Activated B cell treated with CpG ODN at 0.5 μM for 24 hours (primary cell): ENCODE measurements around the gene INTS15. TPM values are rescaled to one million over a fixed set of nuclear protein-coding genes. Genes with fewer than 3 reads are reported as not detected.
A peak's percentile ranks its signal among the peaks of the same experiment; 100 is the strongest.

Experiments
- ATAC-seq: fragments of 200-7000 bp; cut with Tn5 transposase; one replicate; pipeline ENCODE4 v1.10.0; 2021; ENCODE audit warnings: low read depth, mild to moderate bottlenecking, moderate library complexity
- CTCF ChIA-PET: fragments of 350-600 bp; sonication (Branson Sonifier 250); formaldehyde crosslinking; loops from one replicate; lab custom pipeline; 2021; ENCODE audit warnings: antibody characterized with exemption; lab: Charles Lee
- POLR2A ChIA-PET: fragments of 350-600 bp; sonication (Branson Sonifier 250); formaldehyde crosslinking; loops from one replicate; lab custom pipeline; 2021; ENCODE audit warnings: antibody characterized with exemption; lab: Charles Lee
- DNase-seq: peaks from one replicate; pipeline ENCODE4 v3.0.0; 2022
- H3K27ac Mint-ChIP-seq: one replicate; pipeline ENCODE4 v1.8.0; 2020; ENCODE audit warnings: mixed read lengths
- H3K27me3 Mint-ChIP-seq: one replicate; pipeline ENCODE4 v1.8.0; 2021; ENCODE audit warnings: mixed read lengths
- H3K36me3 Mint-ChIP-seq: one replicate; pipeline ENCODE4 v1.8.0; 2021; ENCODE audit warnings: low read depth, mixed read lengths
- H3K4me1 Mint-ChIP-seq: one replicate; pipeline ENCODE4 v1.8.0; 2021; ENCODE audit warnings: mixed read lengths
- H3K4me3 Mint-ChIP-seq: one replicate; pipeline ENCODE4 v1.8.0; 2020; ENCODE audit warnings: mild to moderate bottlenecking, mixed read lengths
- H3K9me3 Mint-ChIP-seq: one replicate; pipeline ENCODE4 v1.8.0; 2020; ENCODE audit warnings: mixed read lengths
- CTCF ChIP-seq: fragments of 200-600 bp; IDR thresholded peaks from one replicate; pipeline ENCODE4 v1.8.0; 2022; ENCODE audit warnings: antibody characterized with exemption, mild to moderate bottlenecking
- intact Hi-C: fragments of 100-400 bp; cut with micrococcal nuclease; formaldehyde crosslinking; loops from one replicate; pipeline ENCODE4 v1.15.1; 2024
- total RNA-seq: library from RNA; stranded (reverse); gene quantifications from 2 replicates; pipeline ENCODE4 v1.2.3, GENCODE V29; 2022

The INTS15 gene
- total RNA-seq, 1 donor from 2014 or later, result 49.9 TPM

GRCh38 chr7:6547400-6547799 lies 42.4 kb upstream of the INTS15 start:
- no peak overlapping the region for H3K4me3 Mint-ChIP-seq
- ATAC-seq, result no peak
- CTCF ChIA-PET, result no interaction called here
- POLR2A ChIA-PET, result no interaction called here
- no peak for DNase-seq
- peaks cover 2% of the 10 kb centered on the region for H3K27me3 Mint-ChIP-seq
- no peak overlapping the region for H3K27ac Mint-ChIP-seq
- H3K9me3 Mint-ChIP-seq, result no peaks in the 10 kb centered on the region
- intact Hi-C loops, result no loop called here
- H3K4me1 Mint-ChIP-seq, result peaks cover 7% of the 10 kb centered on the region
- no peaks in the 10 kb centered on the region for H3K36me3 Mint-ChIP-seq
- TF ChIP-seq CTCF, result no peak

- H3K27me3 Mint-ChIP-seq, result peaks cover 2% of the 10 kb centered on the region
- no peak for DNase-seq
- CTCF ChIA-PET, result no interaction called here
- no peak for TF ChIP-seq CTCF
- H3K27ac Mint-ChIP-seq, result no peak within 1 kb of the TSS
- no peak within 1 kb of the TSS for H3K4me3 Mint-ChIP-seq
- no peak for ATAC-seq
- POLR2A ChIA-PET, result interaction anchor here (0.5 kb wide), 1 partner anchor 103 kb away, joined by 5 read pairs; the partner anchor contains the start of gene DAGLB
- intact Hi-C loops, result no loop called here
- no peaks in the 10 kb centered on the region for H3K36me3 Mint-ChIP-seq
- peaks cover 10% of the 10 kb centered on the region for H3K4me1 Mint-ChIP-seq
- H3K9me3 Mint-ChIP-seq, result no peaks in the 10 kb centered on the region
Measured at GRCh38 chr7:6551016-6551511, 38.8 kb upstream of the INTS15 start, which contains the start of gene GRID2IP. GRID2IP (minus strand) TSS chr7:6551461; CDS start chr7:6551436, 25 bp downstream.

GRCh38 chr7:6553448-6554044 lies 36.3 kb upstream of the INTS15 start:
- no peaks in the 10 kb centered on the region for H3K36me3 Mint-ChIP-seq
- peaks cover 7% of the 10 kb centered on the region for H3K4me1 Mint-ChIP-seq
- TF ChIP-seq CTCF, result no peak
- no peaks in the 10 kb centered on the region for H3K27me3 Mint-ChIP-seq
- intact Hi-C loops, result no loop called here
- no peak overlapping the region for H3K4me3 Mint-ChIP-seq
- no peak for DNase-seq
- POLR2A ChIA-PET, result no interaction called here
- ATAC-seq, result no peak
- no peak overlapping the region for H3K27ac Mint-ChIP-seq
- CTCF ChIA-PET, result interaction anchor here (0.7 kb wide), 1 partner anchor 440 kb away, joined by 3 read pairs; no protein-coding TSS in a partner anchor
- H3K9me3 Mint-ChIP-seq, result no peaks in the 10 kb centered on the region

GRCh38 chr7:6554848-6555247 lies 35.0 kb upstream of the INTS15 start:
- peaks cover 7% of the 10 kb centered on the region for H3K4me1 Mint-ChIP-seq
- H3K9me3 Mint-ChIP-seq, result no peaks in the 10 kb centered on the region
- ChIA-PET CTCF (interaction anchor here (0.6 kb wide), 1 partner anchor 1514 kb away, joined by 4 read pairs; no protein-coding TSS in a partner anchor), POLR2A (interaction anchor here (0.7 to 1.0 kb wide), 3 partner anchors 23 to 46 kb away, joined by 3 to 12 read pairs (median 4); no protein-coding TSS in a partner anchor)
- H3K4me3 Mint-ChIP-seq, result peak overlapping the region; percentile 15
- H3K27me3 Mint-ChIP-seq, result no peaks in the 10 kb centered on the region
- DNase-seq (no peak), ATAC-seq (no peak)
- intact Hi-C loops, result no loop called here
- no peaks in the 10 kb centered on the region for H3K36me3 Mint-ChIP-seq
- no peak overlapping the region for H3K27ac Mint-ChIP-seq
- no peak for TF ChIP-seq CTCF

GRCh38 chr7:6556196-6556595 lies 33.6 kb upstream of the INTS15 start:
- TF ChIP-seq CTCF, result no peak
- Mint-ChIP-seq H3K27me3 (no peaks in the 10 kb centered on the region), H3K9me3 (no peaks in the 10 kb centered on the region), H3K4me1 (peaks cover 7% of the 10 kb centered on the region), H3K36me3 (no peaks in the 10 kb centered on the region), H3K4me3 (no peak overlapping the region), H3K27ac (no peak overlapping the region)
- intact Hi-C loops, result no loop called here
- CTCF ChIA-PET, result no interaction called here
- ATAC-seq (no peak), DNase-seq (no peak)
- POLR2A ChIA-PET, result no interaction called here
